HCT116 (cell line): ENCODE data around the gene ZNF282. TPM values are rescaled to one million over a fixed set of nuclear protein-coding genes. Genes with fewer than 3 reads are reported as not detected.

Experiments
- ATAC-seq: fragments of 200-7000 bp; cut with Tn5 transposase; 2 replicates; pipeline ENCODE4 v1.9.1; 2020; ENCODE audit warnings: mild to moderate bottlenecking, moderate library complexity
- BruUV-seq: library from RNA; stranded (reverse); fragments of 400-500 nt; replicated peaks from 2 replicates; lab custom pipeline; 2021; lab: Mats Ljungman, UMichigan
- CTCF ChIA-PET: fragments of 300-600 bp; sonication (Branson Sonifier 250); formaldehyde crosslinking; loops from one replicate; lab custom pipeline; 2021; ENCODE audit warnings: antibody characterized with exemption; lab: Charles Lee
- POLR2A ChIA-PET: fragments of 300-600, 350-600 bp; sonication (Branson Sonifier 250); formaldehyde crosslinking; loops from one replicate; lab custom pipeline; 2021; ENCODE audit warnings: antibody characterized with exemption; lab: Charles Lee
- RAD21 ChIA-PET, 2 experiments: fragments of 300-600 bp; sonication (Branson Sonifier 250); formaldehyde crosslinking; loops; one replicate each; lab custom pipeline; 2023; ENCODE audit warnings: low total read pairs in 2 of 2; ENCODE audit not compliant: uncharacterized antibody in 2 of 2, unreplicated experiment in 2 of 2, low non-redundant PET in 1 of 2; lab: Charles Lee
- DNase-seq: peaks from one replicate; pipeline ENCODE4 v3.0.0-alpha.2; 2010; ENCODE audit warnings: low read depth, low spot score
- H2AFZ ChIP-seq: fragments of 200-600 bp; shearing (Covaris generic), sonication (generic); 2 replicates; pipeline ENCODE4 v1.6.1; 2017; ENCODE audit warnings: low read depth, mixed run types, mixed read lengths, antibody characterized with exemption, low read length; ENCODE audit not compliant: poor library complexity, severe bottlenecking
- H3K27ac ChIP-seq: 2 replicates; pipeline ENCODE4 v1.5.1; 2012; ENCODE audit warnings: low read depth, low read length
- H3K27me3 ChIP-seq: fragments of 200-600 bp; sonication (generic); 2 replicates; pipeline ENCODE4 v1.6.1; 2016; ENCODE audit warnings: mixed run types, low read length, mixed read lengths; ENCODE audit not compliant: insufficient read depth
- H3K36me3 ChIP-seq, 2 experiments: fragments of 200-500 bp in 1 of 2; fragments of 200-600 bp in 1 of 2; sonication (Bioruptor generic) in 1 of 2; sonication (generic) in 1 of 2; 2 replicates each; pipeline versions ENCODE4 v1.5.1 to v1.6.1; 2014 to 2016; ENCODE audit warnings: low read length in 2 of 2, inconsistent platforms in 1 of 2, mixed read lengths in 1 of 2, mixed run types in 1 of 2; ENCODE audit not compliant: insufficient read depth in 2 of 2, control insufficient read depth in 1 of 2
- H3K4me1 ChIP-seq, 2 experiments: fragments of 200-600 bp in 1 of 2; sonication (generic) in 1 of 2; 2 replicates each; pipeline versions ENCODE4 v1.5.1 to v1.6.1; 2012 to 2017; ENCODE audit warnings: low read length in 2 of 2, inconsistent platforms in 1 of 2, mild to moderate bottlenecking in 1 of 2, mixed read lengths in 1 of 2, mixed run types in 1 of 2, moderate library complexity in 1 of 2; ENCODE audit not compliant: insufficient read depth in 2 of 2, control insufficient read depth in 1 of 2
- H3K4me2 ChIP-seq: fragments of 200-600 bp; sonication (generic); 2 replicates; pipeline ENCODE4 v1.6.1; 2017; ENCODE audit warnings: mixed run types, low read length, mixed read lengths
- H3K4me3 ChIP-seq, 2 experiments: fragments of 200-600 bp in 1 of 2; sonication (generic) in 1 of 2; replicated peaks in 1 of 2; 2 replicates each; pipeline ENCODE4 v1.5.1; 2011 to 2016; ENCODE audit warnings: low read length in 2 of 2, control low read depth in 1 of 2, low read depth in 1 of 2, mild to moderate bottlenecking in 1 of 2, mixed read lengths in 1 of 2, mixed run types in 1 of 2
- H3K79me2 ChIP-seq: fragments of 200-600 bp; sonication (generic); 2 replicates; pipeline ENCODE4 v1.6.1; 2017; ENCODE audit warnings: mild to moderate bottlenecking, mixed run types, low read length, moderate library complexity, mixed read lengths; ENCODE audit not compliant: insufficient read depth
- H3K9ac ChIP-seq: fragments of 200-600 bp; sonication (generic); 2 replicates; pipeline ENCODE4 v1.6.1; 2016; ENCODE audit warnings: low read length, mixed read lengths
- H3K9me2 ChIP-seq: fragments of 200-600 bp; sonication (generic), shearing (Covaris generic); 2 replicates; pipeline ENCODE4 v1.6.1; 2017; ENCODE audit warnings: mixed run types, mild to moderate bottlenecking, moderate library complexity; ENCODE audit not compliant: insufficient read depth
- H3K9me3 ChIP-seq, 2 experiments: fragments of 200-500 bp in 1 of 2; fragments of 200-600 bp in 1 of 2; sonication (Bioruptor generic) in 1 of 2; sonication (generic) in 1 of 2; 2 replicates each; pipeline ENCODE4 v1.6.1; 2014 to 2017; ENCODE audit warnings: low read length in 2 of 2, mixed read lengths in 2 of 2, inconsistent platforms in 1 of 2, low read depth in 1 of 2, mild to moderate bottlenecking in 1 of 2, mixed run types in 1 of 2, moderate library complexity in 1 of 2; ENCODE audit not compliant: control insufficient read depth in 1 of 2, insufficient read depth in 1 of 2
- H4K20me1 ChIP-seq: fragments of 200-600 bp; sonication (generic), shearing (Covaris generic); 2 replicates; pipeline ENCODE4 v1.6.1; 2017; ENCODE audit warnings: mixed run types, mild to moderate bottlenecking, moderate library complexity; ENCODE audit not compliant: insufficient read depth
- CBX3 ChIP-seq: IDR thresholded peaks from 2 replicates; pipeline ENCODE4 v1.6.1; 2012; ENCODE audit warnings: low read depth
- CEBPB ChIP-seq: IDR thresholded peaks from 2 replicates; pipeline ENCODE4 v1.6.1; 2012; ENCODE audit warnings: low read depth
- EGR1 ChIP-seq: IDR thresholded peaks from 2 replicates; pipeline ENCODE4 v1.6.1; 2012; ENCODE audit warnings: low read depth
- EZH2 ChIP-seq: fragments of 200-600 bp; sonication (generic); IDR thresholded peaks from 2 replicates; pipeline ENCODE4 v1.6.1; 2017; ENCODE audit warnings: antibody characterized with exemption, mixed run types
- FOSL1 ChIP-seq: IDR thresholded peaks from 2 replicates; pipeline ENCODE4 v1.6.1; 2012; ENCODE audit warnings: low read depth
- JUND ChIP-seq: IDR thresholded peaks from 2 replicates; pipeline ENCODE4 v1.6.1; 2012
- POLR2A ChIP-seq: IDR thresholded peaks from 2 replicates; pipeline ENCODE4 v1.7.0; 2011; ENCODE audit warnings: borderline replicate concordance; ENCODE audit not compliant: insufficient read depth, insufficient read length; ENCODE audit errors: extremely low read depth
- POLR2AphosphoS5 ChIP-seq: IDR thresholded peaks from 2 replicates; pipeline ENCODE4 v1.6.1; 2011; ENCODE audit warnings: mild to moderate bottlenecking, low read depth, low read length, moderate library complexity
- SIN3A ChIP-seq: IDR thresholded peaks from 2 replicates; pipeline ENCODE4 v1.6.1; 2012; ENCODE audit warnings: low read depth
- SP1 ChIP-seq: IDR thresholded peaks from 2 replicates; pipeline ENCODE4 v1.6.1; 2012; ENCODE audit warnings: low read depth
- SRF ChIP-seq: IDR thresholded peaks from 2 replicates; pipeline ENCODE4 v1.6.1; 2012; ENCODE audit warnings: low read depth
- YY1 ChIP-seq: IDR thresholded peaks from 2 replicates; pipeline ENCODE4 v1.6.1; 2011; ENCODE audit warnings: low read length, low read depth, moderate library complexity, mild to moderate bottlenecking; ENCODE audit not compliant: insufficient replicate concordance; ENCODE audit errors: extremely low read depth
- ZFX ChIP-seq: fragments of 450-650 bp; IDR thresholded peaks from 2 replicates; pipeline ENCODE4 v1.6.1; 2017
- ZNF274 ChIP-seq: fragments of 200-500 bp; sonication (Bioruptor generic); IDR thresholded peaks from 2 replicates; pipeline ENCODE4 v1.6.1; 2014; ENCODE audit warnings: mild to moderate bottlenecking, low read depth, low read length, inconsistent platforms
- intact Hi-C: fragments of 100-400 bp; cut with micrococcal nuclease; formaldehyde crosslinking; loops from 2 replicates; pipeline ENCODE4 v1.10.0; 2022
- total RNA-seq: library from RNA; stranded (reverse); gene quantifications from one replicate; pipeline ENCODE4 v1.2.1, GENCODE V29; 2021; ENCODE audit not compliant: unreplicated experiment
- TF ChIP-seq, protein P1 (sequence below): IDR thresholded peaks from 2 replicates; pipeline ENCODE4 v1.6.1; 2012; ENCODE audit warnings: low read depth
- TF ChIP-seq, protein P2 (sequence below): IDR thresholded peaks from 2 replicates; pipeline ENCODE4 v1.6.1; 2012
- TF ChIP-seq, protein P3 (sequence below): IDR thresholded peaks from 2 replicates; pipeline ENCODE4 v1.6.1; 2012

ZNF282 gene
- total RNA-seq, 1 experiment from 2014 or later, result 30.4 TPM

DNA sequence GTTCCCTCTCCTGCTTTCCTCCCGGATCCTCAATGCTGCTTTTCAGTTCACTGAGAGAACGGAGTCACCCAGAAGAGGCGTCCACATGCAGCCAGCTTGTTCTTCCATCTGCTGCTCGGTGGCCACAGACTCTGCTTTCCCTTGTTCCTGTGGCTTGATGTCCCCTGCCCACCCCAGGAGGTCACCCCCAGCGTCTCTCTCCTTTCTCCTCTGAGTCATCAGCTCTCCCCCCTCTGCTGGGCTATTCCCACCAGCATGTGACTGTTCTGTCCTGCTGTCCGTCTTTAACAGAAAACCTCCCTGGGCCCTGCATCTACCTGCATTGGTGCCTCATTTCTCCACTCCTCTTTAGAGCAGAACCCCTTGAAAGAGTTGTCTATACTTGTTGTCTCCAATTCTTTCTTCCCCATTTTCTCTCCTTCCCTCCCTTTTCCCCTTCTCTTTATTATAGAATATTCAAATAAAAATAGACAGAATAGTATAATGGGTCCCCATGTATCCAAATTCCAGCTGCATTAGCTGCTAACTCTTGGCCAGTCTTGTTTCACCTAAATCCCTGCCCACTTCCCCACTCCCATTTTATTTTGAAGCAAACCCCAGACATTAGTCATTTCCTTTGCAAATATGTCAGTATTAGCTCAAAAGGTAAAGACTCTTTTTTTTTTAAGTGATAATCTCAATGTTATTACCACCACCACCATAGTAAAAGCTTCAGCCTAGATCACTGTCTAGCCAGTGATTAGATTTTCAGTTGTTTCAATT lies 4.1 kb downstream of the ZNF282 start:
- peaks cover 10 to 17% of the 10 kb centered on the region in 2 experiments for H3K4me1 ChIP-seq
- H3K9me2 ChIP-seq, result no peaks in the 10 kb centered on the region
- H3K9me3 ChIP-seq, result peaks cover 0 to 3% of the 10 kb centered on the region in 2 experiments; a peak in 1 of 4 replicates
- H2AFZ ChIP-seq, result no peak overlapping the region
- ChIA-PET POLR2A (no interaction called here), RAD21 (no interaction called here)
- H3K79me2 ChIP-seq, result peaks cover 78% of the 10 kb centered on the region
- DNase-seq, result no peak
- H3K4me2 ChIP-seq, result no peak overlapping the region
- no peak overlapping the region for H3K9ac ChIP-seq
- TF ChIP-seq FOSL1 (no peak), POLR2AphosphoS5 (no peak), POLR2A (no peak)
- TF ChIP-seq, all 23 proteins: peak for 0
- intact Hi-C loops, result loop anchor here (5.0 kb wide), 1 partner anchor 33 kb away; no protein-coding TSS in a partner anchor
- CTCF ChIA-PET, result no interaction called here
- BruUV-seq, result TSS peak; percentile 5
- H3K36me3 ChIP-seq, result peaks cover 42 to 46% of the 10 kb centered on the region in 2 experiments
- no peak overlapping the region for H3K4me3 ChIP-seq
- no peak overlapping the region for H3K27ac ChIP-seq
- ATAC-seq, result no peak
- H4K20me1 ChIP-seq, result no peaks in the 10 kb centered on the region
- no peaks in the 10 kb centered on the region for H3K27me3 ChIP-seq

DNA sequence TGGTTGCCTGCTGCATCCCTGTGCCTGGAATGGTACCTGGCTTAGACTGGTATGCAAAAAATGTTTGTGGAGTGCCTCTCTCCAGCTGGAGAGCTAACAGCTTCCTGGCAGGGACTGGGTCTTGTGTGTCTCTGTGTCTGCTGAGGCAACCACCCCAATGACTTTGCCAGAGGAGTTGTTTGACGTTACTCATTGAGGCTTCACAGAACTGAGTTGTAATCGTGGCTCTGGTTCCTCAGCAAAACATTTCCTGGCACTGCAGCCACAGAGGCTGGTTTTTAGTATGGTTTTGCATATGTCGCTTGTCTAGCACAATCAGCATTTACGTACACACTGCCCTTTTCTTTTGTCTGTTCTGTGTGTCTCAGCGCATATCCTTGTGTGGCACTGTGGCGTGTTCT lies 7.5 kb downstream of the ZNF282 start:
- H3K9me2 ChIP-seq, result no peaks in the 10 kb centered on the region
- peaks cover 0 to 3% of the 10 kb centered on the region in 2 experiments; a peak in 2 of 4 replicates for H3K4me1 ChIP-seq
- H3K4me3 ChIP-seq, result no peak overlapping the region
- DNase-seq (no peak), ATAC-seq (no peak)
- no TSS peak for BruUV-seq
- CTCF ChIA-PET, result no interaction called here
- POLR2A ChIA-PET, result no interaction called here
- peaks cover 69% of the 10 kb centered on the region for H3K79me2 ChIP-seq
- RAD21 ChIA-PET, result no interaction called here
- H3K27ac ChIP-seq, result no peak overlapping the region
- H3K9ac ChIP-seq, result no peak overlapping the region
- intact Hi-C loops, result no loop called here
- H2AFZ ChIP-seq, result no peak overlapping the region
- no peaks in the 10 kb centered on the region for H3K27me3 ChIP-seq
- H4K20me1 ChIP-seq, result no peaks in the 10 kb centered on the region
- H3K36me3 ChIP-seq, result peaks cover 52 to 67% of the 10 kb centered on the region in 2 experiments
- peaks cover 0 to 3% of the 10 kb centered on the region in 2 experiments; a peak in 1 of 4 replicates for H3K9me3 ChIP-seq
- H3K4me2 ChIP-seq, result no peak overlapping the region
- TF ChIP-seq ZNF274, result no peak
- no peak for TF ChIP-seq FOSL1
- no peak for TF ChIP-seq SRF
- TF ChIP-seq, protein P1, sequence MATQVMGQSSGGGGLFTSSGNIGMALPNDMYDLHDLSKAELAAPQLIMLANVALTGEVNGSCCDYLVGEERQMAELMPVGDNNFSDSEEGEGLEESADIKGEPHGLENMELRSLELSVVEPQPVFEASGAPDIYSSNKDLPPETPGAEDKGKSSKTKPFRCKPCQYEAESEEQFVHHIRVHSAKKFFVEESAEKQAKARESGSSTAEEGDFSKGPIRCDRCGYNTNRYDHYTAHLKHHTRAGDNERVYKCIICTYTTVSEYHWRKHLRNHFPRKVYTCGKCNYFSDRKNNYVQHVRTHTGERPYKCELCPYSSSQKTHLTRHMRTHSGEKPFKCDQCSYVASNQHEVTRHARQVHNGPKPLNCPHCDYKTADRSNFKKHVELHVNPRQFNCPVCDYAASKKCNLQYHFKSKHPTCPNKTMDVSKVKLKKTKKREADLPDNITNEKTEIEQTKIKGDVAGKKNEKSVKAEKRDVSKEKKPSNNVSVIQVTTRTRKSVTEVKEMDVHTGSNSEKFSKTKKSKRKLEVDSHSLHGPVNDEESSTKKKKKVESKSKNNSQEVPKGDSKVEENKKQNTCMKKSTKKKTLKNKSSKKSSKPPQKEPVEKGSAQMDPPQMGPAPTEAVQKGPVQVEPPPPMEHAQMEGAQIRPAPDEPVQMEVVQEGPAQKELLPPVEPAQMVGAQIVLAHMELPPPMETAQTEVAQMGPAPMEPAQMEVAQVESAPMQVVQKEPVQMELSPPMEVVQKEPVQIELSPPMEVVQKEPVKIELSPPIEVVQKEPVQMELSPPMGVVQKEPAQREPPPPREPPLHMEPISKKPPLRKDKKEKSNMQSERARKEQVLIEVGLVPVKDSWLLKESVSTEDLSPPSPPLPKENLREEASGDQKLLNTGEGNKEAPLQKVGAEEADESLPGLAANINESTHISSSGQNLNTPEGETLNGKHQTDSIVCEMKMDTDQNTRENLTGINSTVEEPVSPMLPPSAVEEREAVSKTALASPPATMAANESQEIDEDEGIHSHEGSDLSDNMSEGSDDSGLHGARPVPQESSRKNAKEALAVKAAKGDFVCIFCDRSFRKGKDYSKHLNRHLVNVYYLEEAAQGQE, result no peak
- TF ChIP-seq, protein P2, sequence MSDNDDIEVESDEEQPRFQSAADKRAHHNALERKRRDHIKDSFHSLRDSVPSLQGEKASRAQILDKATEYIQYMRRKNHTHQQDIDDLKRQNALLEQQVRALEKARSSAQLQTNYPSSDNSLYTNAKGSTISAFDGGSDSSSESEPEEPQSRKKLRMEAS, result no peak
- no peak for TF ChIP-seq SP1
- TF ChIP-seq POLR2A, result no peak
- TF ChIP-seq, protein P3, sequence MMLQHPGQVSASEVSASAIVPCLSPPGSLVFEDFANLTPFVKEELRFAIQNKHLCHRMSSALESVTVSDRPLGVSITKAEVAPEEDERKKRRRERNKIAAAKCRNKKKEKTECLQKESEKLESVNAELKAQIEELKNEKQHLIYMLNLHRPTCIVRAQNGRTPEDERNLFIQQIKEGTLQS, result no peak
- TF ChIP-seq ZFX, result no peak
- TF ChIP-seq EZH2, result no peak
- no peak for TF ChIP-seq SIN3A
- TF ChIP-seq YY1, result no peak
- no peak for TF ChIP-seq EGR1
- no peak for TF ChIP-seq CEBPB
- TF ChIP-seq CBX3, result no peak
- no peak for TF ChIP-seq JUND
